GM21825 (cell line): ENCODE results near the gene ATXN3L.
"Not testable (repeated sequence)": the region's sequence is repeated elsewhere in the genome, so short reads cannot be mapped to it uniquely, and the experiment has no call there.

ENCODE experiments used
- ATAC-seq: cut with Tn5 transposase; IDR thresholded peaks from one replicate; pipeline ENCODE4 v1.9.1; 2021; ENCODE audit warnings: mild to moderate bottlenecking, moderate library complexity; ENCODE audit not compliant: unreplicated experiment

ATXN3L gene

DNA sequence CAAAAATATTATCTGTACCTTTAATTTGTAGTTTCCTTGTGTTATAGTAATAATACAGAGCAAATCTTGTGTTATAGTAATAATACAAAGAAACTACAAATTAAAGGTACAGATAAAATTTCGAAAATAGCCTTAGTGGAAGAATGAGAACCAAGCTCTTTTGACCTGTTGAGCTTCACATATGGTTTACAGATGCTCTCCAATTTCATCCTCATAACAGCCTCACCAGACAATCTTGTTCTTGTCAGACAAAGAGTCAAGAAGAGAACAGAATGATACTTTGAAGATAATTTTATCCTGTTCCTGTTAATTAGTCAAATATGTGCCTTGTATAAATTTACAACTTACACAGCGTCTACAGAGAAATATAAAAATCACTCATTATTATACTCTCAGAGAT is 12.8 kb downstream of the ATXN3L start:
- ATAC-seq: no peak

DNA sequence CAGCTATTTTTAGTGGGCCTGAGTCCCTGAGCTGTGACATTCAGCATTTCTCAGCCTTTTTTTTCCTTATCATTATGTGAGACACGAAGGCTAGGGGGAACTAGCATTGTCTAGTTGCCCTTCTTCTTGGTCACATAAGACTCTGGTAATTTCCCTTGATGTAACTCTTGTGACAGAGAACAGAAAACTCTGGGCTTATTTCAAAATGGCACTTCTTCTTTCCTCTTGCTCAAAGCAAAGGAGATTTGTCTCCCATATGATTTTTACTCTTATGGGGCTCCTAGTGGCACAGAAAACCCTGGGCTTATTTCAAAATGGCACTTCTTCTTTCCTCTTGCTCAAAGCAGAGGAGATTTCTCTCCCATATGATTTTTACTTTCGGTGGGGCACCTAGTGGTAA is 14.7 kb downstream of the ATXN3L start:
- ATAC-seq: no peak

DNA sequence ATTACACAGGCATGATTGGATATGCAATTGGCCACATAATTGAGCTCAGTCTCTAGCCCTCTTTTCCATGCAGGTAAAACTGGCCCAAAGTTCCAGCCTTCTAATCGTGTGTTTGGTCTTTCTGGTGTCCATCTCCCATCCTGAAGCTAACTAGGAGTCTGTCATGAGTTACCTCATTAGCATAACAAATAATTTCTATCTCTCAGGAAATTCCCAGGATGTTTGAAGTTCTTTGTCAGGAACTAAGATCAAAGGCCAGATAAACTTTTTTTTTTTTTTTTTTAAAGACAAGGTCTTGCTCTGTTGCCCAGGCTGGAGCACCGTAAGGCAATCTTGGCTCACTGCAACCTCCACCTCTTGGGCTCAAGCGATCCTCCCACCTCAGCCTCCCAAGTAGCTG is 15.8 kb downstream of the ATXN3L start:
- ATAC-seq: no peak

DNA sequence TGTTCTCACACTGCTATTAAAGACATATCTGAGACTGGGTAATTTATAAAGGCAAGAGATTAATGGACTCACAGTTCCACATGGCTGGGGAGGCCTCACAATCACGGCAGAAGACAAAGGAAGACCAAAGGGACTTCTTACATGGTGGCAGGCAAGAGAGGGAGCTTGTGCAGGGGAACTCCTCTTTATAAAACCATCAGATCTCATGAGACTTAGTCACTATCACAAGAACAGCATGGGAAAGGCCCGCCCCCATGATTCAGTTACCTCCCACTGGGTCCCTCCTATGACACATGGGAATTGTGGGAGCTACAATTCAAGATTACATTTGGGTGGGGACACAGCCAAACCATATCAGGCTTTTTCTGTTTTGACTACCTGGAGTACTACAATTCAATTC is 16.6 kb downstream of the ATXN3L start:
- not testable (repeated sequence) for ATAC-seq

DNA sequence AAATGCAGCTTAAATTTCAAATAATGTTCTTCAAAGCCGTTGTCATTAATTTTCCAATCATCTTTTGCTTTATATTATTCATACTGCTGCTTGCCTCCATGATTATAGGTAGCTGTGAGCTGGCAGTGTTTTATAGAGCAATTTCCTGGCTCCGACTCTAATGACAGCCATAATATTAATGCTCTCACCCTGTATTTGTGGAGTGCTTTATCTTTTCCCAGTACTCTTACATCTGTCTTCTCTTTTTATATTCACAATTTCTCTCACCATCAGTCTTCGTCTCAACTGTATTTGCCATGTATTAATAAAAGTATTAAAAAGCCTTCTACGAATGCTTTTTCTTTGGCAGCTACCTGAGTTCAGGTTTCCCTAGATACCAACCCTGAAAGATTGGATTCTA is 21.0 kb downstream of the ATXN3L start:
- ATAC-seq: no peak

DNA sequence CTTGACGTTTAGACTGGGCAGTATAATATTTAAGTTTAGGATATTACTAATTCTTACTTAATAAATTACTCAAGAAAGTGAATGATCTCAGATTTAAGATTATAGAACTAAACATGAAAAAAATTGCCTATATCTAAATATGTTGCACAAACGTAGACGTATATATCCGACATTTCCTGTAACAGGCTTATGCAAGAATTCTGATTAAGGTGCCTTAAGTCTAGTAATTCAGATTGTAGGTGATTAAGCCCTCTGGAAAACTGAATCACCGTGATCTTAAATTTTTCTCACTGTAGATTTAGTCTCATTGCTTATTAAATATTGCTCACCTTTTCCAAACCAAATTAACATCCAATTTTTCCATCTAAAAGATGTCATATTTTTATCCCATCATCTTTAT is 24.0 kb downstream of the ATXN3L start:
- no peak for ATAC-seq

DNA sequence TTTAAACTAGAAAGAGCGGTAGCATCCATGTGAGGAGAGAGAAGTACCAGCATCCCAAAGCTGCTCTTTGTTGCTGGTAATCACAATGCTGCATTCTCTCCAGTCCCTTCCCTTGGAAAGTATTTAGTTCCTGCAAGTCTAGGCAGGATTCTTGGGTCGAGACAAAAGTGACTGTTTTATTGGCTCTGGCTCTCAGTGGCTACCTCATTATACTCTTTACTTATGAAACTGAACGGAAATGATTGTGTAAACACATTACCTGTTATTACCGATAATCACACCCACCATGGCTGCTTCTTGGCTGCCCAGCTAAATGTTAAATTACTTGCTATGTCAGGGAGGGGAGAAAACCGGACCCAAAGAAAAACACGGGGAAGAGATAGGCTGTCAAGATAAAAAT is 26.2 kb downstream of the ATXN3L start:
- ATAC-seq: no peak

DNA sequence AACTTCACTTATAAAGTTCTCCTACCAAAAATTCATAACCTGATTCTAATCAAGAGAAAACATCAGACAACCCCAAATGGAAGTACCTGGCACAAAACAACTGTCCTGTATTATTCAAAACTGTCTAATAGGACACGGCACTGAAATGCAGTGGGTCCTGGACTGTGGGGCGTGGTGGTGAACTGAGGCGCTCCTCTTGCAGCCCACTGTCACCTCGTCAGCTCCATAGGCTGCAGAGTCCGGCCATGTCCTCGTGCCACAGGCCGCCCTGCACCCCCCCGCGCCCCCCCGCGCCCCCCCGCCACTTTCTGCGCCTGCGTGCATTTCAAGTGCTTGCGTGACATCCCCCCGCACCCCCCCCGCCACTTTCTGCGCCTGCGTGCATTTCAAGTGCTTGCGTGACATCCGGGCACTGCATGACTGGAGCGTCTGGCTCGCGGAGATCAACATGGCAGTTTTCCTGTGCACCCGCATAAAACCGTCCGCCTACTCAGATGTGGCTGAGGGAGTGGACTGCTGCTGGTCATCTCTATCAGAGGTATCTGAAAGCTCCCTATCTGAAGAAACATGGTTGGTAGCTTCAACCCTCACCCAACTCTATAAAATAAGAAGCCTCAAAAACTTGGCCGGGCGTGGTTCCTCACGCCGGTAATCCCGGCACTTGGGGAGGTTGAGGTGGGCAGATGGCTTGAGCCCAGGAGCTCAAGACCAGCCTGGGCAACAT is 28.8 kb downstream of the ATXN3L start:
- ATAC-seq: no peak

DNA sequence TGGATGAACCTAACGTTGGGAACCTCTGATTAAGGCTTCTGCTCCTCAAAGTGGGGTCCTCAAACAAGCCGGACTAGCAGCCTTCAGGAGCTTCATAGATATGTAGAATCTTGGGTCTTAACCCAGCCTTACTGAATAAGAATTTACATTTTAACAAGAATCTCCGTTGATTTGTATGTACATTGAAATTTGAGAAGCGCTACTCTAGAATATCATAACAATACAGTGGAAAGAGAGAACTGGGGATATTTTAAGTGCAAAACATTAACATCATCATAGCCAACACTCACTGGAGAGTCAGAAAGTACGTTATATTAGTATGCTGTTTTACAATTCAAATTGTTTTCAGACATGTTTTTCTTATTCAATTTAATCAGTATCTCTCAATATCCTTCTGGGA is 31.2 kb downstream of the ATXN3L start:
- ATAC-seq: no peak

DNA sequence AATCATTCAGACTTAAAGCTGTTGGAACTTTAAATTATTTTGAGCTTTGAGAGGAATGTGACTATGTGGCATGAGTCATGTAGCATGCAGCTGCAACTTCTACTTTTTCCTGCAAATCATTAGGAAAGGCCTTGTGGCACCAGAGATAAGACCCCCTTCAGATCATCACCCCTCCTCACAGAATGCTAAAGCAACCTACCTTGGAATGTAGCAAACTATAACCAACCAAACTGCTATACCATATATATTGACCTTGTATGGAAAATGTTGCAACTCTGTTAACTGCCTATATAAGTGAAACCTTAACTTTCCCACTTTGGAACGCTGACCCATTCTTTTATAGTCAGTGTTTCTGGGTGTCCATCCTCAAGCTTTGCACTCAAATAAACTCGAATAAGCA is 32.0 kb downstream of the ATXN3L start:
- ATAC-seq: no peak

DNA sequence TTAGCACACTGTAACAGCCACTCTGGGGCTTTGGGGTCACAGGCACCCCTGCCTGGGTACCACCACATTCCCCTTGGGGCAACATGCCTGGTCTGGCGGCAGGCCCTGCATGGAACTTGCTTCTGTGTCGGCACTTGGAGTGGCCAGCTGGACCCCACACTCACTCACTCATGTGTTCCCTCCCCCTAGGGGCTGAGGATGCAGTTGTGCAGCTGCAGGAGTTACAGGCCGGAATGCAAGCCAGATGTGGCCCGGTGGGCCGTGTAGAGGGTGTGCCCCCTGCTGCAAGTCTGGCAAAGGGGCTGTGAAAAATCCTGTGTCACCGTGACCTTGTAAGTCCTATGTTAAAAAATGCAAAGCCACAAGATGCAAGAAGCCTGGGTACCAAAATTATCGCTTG is 34.2 kb downstream of the ATXN3L start:
- ATAC-seq: no peak

DNA sequence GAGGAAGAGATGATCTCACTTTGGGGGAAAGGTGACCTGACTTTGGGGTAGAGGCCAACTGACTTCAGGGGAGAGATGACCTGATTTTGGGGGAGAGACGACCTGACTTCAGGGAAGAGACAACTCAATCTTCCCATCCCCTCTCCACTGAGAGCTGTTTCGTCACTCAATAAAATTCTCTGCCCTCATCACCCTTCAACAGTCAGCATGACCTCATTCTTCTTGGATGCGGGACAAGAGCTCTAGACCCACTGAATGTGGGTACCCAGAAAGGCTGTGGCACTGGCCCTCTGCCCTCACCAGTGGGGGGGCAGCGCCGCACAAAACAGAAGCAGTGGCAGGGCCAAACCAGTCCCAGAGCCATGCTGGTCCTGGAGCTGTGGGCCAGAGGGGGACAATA is 34.6 kb downstream of the ATXN3L start:
- no peak for ATAC-seq

DNA sequence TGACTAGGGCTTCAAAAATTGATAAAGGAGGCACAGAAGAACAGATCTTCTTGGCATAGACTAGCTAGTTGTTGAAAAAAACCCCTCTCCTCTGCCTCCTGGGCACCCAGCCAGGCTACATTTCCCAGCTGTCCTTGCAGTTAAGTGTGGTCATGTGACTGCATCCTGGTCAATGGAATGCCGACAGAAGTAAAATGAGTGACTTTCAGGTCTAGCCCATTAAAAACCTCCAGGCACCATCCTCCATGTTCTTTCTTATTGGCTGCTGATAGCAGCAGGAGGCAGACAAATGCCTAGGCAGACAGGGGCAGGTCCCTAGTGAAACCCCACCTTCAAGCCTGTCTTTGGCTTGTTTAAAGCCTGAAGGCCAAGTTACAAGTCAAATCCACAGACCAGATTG is 35.3 kb downstream of the ATXN3L start:
- ATAC-seq: no peak

DNA sequence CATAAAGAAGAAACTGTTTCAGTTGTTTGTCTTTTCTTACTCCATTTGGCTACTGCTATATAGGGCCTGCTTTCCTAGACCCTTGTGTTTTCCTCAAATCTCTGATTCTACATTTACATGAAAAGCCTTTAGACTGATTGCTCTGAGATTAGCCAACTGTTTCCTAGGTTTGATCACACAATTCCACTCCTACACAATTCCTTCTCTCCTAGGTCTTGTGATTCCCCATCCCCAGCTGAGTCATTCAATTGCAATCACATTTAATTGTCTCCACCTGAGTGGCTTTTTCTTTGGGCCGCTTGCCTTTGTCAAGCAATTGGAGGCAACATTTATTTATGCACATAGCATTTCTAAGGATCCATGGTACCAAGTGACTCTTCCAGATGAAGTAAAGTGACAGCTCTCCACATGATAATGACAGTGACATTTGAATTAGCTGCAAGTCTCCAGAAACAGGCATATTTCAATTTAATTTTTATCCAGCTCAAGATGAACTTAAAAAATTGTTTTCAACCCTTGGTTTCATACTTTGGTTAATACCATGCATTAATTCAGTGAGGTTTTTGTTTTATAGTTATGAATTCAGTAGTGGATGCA is 35.8 kb downstream of the ATXN3L start:
- ATAC-seq: no peak

DNA sequence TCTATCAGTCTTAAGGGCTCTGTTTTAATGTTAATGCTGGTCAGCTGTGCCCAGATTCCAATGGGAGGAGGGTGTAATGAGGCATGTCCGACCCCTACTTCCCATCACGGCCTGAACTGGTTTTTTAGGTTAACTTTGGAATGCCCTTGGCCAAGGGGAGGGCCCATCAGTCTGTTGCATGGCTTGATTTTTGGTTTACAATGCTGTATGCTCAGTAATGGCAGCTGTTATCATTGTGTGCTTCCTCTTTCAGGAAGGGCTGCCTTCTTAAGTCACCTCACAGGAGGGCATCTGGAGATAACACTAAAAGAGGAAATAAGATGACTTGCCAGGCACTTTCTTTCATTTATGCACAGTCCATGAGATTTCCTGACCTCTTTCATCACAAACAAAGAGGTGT is 36.3 kb downstream of the ATXN3L start:
- no peak for ATAC-seq

DNA sequence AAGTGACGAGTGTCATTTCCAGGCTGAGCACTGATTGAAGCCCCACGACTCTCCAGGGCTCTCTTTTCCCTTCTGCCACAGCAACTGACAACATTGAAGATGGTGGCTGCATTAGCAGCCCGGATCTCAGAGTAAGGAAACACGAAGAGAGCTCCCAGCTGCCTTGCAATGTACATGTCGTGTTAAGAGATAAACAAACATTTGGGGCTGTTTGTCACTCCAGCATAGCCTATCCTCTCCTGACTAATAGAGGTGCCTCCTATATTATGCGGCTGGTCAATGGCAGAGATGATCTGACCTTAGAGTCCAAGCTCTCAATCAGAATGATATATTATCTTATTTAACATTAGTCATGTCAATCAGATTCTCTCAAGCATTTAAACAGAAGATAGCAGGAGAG is 38.6 kb downstream of the ATXN3L start:
- ATAC-seq: no peak

DNA sequence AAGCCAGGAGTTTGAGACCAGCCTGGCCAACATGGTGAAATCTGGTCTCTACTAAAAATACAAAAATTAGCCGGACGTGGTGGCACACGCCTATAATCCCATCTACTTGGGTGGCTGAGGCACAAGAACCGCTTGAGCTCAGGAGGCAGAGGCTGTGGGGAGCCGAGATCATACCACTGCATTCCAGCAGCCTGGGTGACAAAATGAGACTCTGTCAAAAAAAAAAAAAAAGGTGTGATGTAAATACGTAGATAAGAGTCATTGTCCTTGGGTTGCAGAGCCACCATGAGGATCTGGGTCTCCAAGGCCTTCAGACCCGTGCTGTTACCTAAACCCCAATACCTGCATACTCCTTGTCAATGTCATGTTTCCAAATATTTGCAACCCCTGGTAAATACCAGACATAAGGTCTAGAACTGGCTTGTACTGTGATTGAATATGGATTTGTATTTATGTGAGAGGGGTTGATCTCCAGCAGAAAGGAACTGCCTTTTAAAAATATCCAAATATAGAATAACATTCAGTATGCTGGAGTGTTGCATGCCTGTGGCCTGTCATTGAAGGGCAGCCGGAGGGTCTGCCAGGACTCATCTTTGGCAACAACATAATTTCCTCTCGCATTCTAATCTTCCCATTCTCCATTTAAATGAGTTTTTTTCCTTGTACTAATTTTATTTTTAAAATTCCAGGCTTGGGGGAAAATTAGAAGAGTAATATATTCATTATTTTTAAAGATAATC is 40.4 kb downstream of the ATXN3L start:
- ATAC-seq: no peak

DNA sequence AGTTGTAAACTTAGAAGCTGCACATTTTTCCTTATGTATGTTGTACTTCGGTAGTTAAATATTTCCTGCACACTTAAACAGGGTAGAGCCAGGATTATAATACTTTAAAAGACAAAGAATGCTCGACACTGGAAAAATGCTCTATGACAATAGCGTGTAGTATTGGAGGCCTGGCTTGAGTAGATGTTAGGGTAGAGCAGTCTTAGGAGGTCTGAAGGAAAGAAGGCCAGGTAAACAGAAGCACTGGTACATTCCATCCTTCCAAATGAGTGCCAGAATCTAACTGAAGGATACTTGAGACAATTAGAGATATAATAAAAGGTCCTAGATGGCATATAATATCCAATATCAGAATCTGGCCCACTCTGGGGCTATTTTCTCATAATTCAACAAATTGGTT is 42.3 kb downstream of the ATXN3L start:
- ATAC-seq: no peak

DNA sequence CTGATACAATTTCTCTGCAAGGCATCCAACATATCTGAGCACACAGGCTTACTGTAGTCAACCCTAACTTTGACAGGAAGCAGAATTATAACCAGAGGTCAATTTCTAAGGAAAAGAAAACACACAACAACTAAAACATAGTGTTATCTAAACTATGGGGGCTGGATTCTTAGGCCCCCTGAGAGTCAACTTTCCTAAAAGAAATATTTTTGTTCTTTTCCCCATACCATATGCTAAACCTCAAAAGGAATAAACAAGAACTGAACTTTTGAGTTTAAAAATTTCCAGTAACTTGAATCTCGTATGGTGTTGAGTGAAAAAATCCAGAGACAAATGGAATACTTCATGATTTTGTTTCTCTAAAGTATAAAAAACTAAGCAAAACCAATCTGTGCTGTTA is 42.9 kb downstream of the ATXN3L start:
- no peak for ATAC-seq

DNA sequence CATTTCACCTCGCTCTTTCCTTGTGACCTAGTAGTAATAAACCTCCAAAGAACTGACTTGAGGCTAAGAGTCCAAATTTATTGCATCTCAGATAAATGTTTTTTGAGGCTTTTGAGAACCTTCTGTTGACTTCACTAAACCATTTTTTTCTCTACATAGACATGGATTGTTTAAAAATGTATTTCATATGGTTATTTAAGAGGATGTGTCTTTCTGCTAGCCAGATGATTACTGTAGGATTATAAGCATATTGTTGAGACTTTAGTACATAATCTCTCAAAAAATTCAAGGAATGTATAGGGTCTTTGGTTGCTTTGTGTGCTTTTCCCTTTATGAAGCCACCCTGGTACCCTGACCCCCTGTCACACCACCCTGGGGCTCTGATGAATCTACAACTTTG is 44.8 kb downstream of the ATXN3L start:
- no peak for ATAC-seq

DNA sequence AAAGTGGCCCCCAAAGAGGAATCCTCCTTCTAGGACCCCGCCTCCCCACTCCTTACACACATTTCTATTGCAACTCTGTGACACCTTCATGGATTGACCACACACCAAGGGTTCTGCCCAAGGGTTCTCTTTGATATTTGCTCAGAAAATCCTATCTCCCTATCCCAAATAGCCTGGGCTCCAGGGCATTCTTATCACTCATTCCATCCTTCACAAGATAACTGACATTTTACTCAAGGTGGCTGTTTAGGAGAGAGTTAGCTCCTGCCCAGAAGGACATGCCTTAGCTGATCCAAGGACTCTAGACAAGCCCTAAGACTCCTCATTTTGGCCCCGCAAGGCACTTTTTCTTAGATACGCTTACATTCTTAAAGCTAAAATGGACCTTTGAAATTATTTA is 47.4 kb downstream of the ATXN3L start:
- no peak for ATAC-seq

DNA sequence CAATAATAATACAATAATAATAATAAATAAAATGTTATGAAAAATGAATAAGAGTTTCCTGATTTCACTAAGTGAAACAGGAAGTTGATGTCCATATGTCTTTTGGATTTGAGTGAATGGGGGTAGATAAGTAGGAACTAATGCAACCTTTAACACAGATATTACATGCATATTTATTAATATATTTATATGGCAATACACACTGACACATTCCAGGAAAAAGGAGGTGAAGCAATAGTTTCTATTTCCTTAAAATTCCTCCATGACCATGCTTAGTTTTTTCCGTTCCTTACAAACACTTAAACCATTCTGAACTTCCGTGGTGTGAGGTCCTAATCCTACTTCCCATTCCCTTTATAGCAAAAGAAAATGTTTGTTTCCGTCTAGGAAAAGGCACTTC is 48.3 kb downstream of the ATXN3L start:
- no peak for ATAC-seq
